Right renal pelvis (tissue), 4 donors: ENCODE results near the gene PPID. TPM values are rescaled to one million over a fixed set of nuclear protein-coding genes. Genes with fewer than 3 reads are reported as not detected.
"Not testable (repeated sequence)": the region's sequence is repeated elsewhere in the genome, so short reads cannot be mapped to it uniquely, and the experiment has no call there.

Source experiments
- DNase-seq, 4 donors: peaks; one replicate each; pipeline ENCODE4 v3.0.0-alpha.2; 2013; ENCODE audit warnings: low read depth in 4 of 4, low spot score in 3 of 4, missing footprints in 1 of 4
- polyA plus RNA-seq, 4 donors: library from polyadenylated mRNA; unstranded; fragments of 120-200 nt; gene quantifications; one replicate each; pipeline ENCODE4 v1.2.1, GENCODE V29; 2013; ENCODE audit not compliant: insufficient read length in 4 of 4

Gene PPID
- polyA plus RNA-seq, 4 donors = 65.4 to 95.8 (median 72.9) TPM

GRCh38 chr4:158739600-158739999 lies 16.4 kb upstream of the PPID start:
- no peak for DNase-seq

GRCh38 chr4:158738866-158739265 lies 15.7 kb upstream of the PPID start:
- DNase-seq = no peak

- peak in 3 of 4 donors; percentile 33 to 42 (median 36) for DNase-seq
Observed at GRCh38 chr4:158729716-158730559, 6.7 kb upstream of the PPID start.

GRCh38 chr4:158728236-158728635 lies 5.0 kb upstream of the PPID start:
- no peak for DNase-seq

GRCh38 chr4:158726633-158727032 lies 3.4 kb upstream of the PPID start:
- DNase-seq = no peak

GRCh38 chr4:158724637-158725036 lies 1.4 kb upstream of the PPID start:
- DNase-seq = no peak

- DNase-seq = peak in 3 of 4 donors; percentile 10 to 23 (median 18)
Observed at GRCh38 chr4:158722291-158722916, 792 bp downstream of the PPID start.

- DNase-seq = no peak
Observed at GRCh38 chr4:158721680-158722079, 1.5 kb downstream of the PPID start.

- DNase-seq = no peak
Observed at GRCh38 chr4:158715802-158716201, 7.4 kb downstream of the PPID start.

GRCh38 chr4:158714937-158715336 lies 8.3 kb downstream of the PPID start:
- DNase-seq = no peak

- DNase-seq = not testable (repeated sequence)
Observed at GRCh38 chr4:158712622-158713021, 10.6 kb downstream of the PPID start.

GRCh38 chr4:158710814-158711213 lies 12.4 kb downstream of the PPID start:
- DNase-seq = no peak

- no peak for DNase-seq
Observed at GRCh38 chr4:158704274-158704673, 18.9 kb downstream of the PPID start.

GRCh38 chr4:158688813-158689212 lies 34.4 kb downstream of the PPID start:
- DNase-seq = no peak

GRCh38 chr4:158682066-158682465 lies 41.1 kb downstream of the PPID start:
- DNase-seq = no peak

- no peak for DNase-seq
Observed at GRCh38 chr4:158681629-158682028, 41.6 kb downstream of the PPID start.

GRCh38 chr4:158678767-158679166 lies 44.4 kb downstream of the PPID start:
- no peak for DNase-seq

- DNase-seq = no peak
Observed at GRCh38 chr4:158676076-158676475, 47.1 kb downstream of the PPID start.

- DNase-seq = no peak
Observed at GRCh38 chr4:158673633-158674032, 49.6 kb downstream of the PPID start.

GRCh38 chr4:158671915-158672806 lies 51.0 kb downstream of the PPID start, which contains the start of gene ETFDH:
Gene ETFDH, plus strand, starts transcription at chr4:158672296. Its CDS starts 161 bp downstream, at chr4:158672457.
- peak; percentile 96 to 99 (median 98) for DNase-seq

GRCh38 chr4:158671665-158671914 lies 51.6 kb downstream of the PPID start, which contains the start of gene C4orf46:
Gene C4orf46, minus strand, starts transcription at chr4:158671887. Its CDS starts 86 bp downstream, at chr4:158671801.
- no peak for DNase-seq
